Liver (tissue), 10 donors: ENCODE data around the gene DBET. TPM values are rescaled to one million over a fixed set of nuclear protein-coding genes. Genes with fewer than 3 reads are reported as not detected.
"Not testable (repeated sequence)": the region's sequence is repeated elsewhere in the genome, so short reads cannot be mapped to it uniquely, and the experiment has no call there.

Source experiments
- DNase-seq: peaks from one replicate; pipeline ENCODE4 v3.0.0-alpha.2; 2017; ENCODE audit warnings: low spot score
- H3K27ac ChIP-seq, 2 donors: one replicate each; pipeline ENCODE4 v1.7.0; 2013; ENCODE audit warnings: inconsistent platforms in 2 of 2, low read length in 2 of 2, control low read depth in 1 of 2, low read depth in 1 of 2, mild to moderate bottlenecking in 1 of 2
- H3K27me3 ChIP-seq, 4 donors: one replicate each; pipeline versions ENCODE4 v1.6.1 to v1.7.0; 2013; ENCODE audit warnings: low read length in 3 of 4, inconsistent platforms in 1 of 4, mild to moderate bottlenecking in 1 of 4, moderate library complexity in 1 of 4; ENCODE audit not compliant: control insufficient read depth in 4 of 4, insufficient read depth in 4 of 4
- H3K36me3 ChIP-seq, 4 donors: one replicate each; pipeline versions ENCODE4 v1.6.1 to v1.7.0; 2013; ENCODE audit warnings: low read length in 3 of 4, mild to moderate bottlenecking in 3 of 4, low read depth in 1 of 4, moderate library complexity in 1 of 4; ENCODE audit not compliant: control insufficient read depth in 4 of 4, insufficient read depth in 3 of 4
- H3K4me1 ChIP-seq, 4 donors: one replicate each; pipeline versions ENCODE4 v1.6.1 to v1.7.0; 2013; ENCODE audit warnings: low read length in 3 of 4, mild to moderate bottlenecking in 3 of 4, moderate library complexity in 1 of 4; ENCODE audit not compliant: control insufficient read depth in 4 of 4, insufficient read depth in 4 of 4
- H3K4me3 ChIP-seq, 3 donors: one replicate each; pipeline versions ENCODE4 v1.6.1 to v1.7.0; 2013; ENCODE audit warnings: low read length in 3 of 3, control low read depth in 1 of 3, low read depth in 1 of 3, mild to moderate bottlenecking in 1 of 3
- H3K9ac ChIP-seq, 2 donors: one replicate each; pipeline ENCODE4 v1.7.0; 2013; ENCODE audit warnings: low read length in 2 of 2, mild to moderate bottlenecking in 2 of 2, moderate library complexity in 2 of 2, control low read depth in 1 of 2, low read depth in 1 of 2
- H3K9me3 ChIP-seq, 4 donors: one replicate each; pipeline versions ENCODE4 v1.6.1 to v1.7.0; 2013; ENCODE audit warnings: low read length in 3 of 4; ENCODE audit not compliant: control insufficient read depth in 4 of 4
- WGBS: extraction: QIAGEN DNeasy Blood & Tissue Kit; methylation state at CpG from one replicate; pipeline ENCODE4 v1.1.7; 2013; 5-methylcytosine and 5-hydroxymethylcytosine counted together
- polyA plus RNA-seq, 2 donors: library from polyadenylated mRNA; stranded (reverse) in 1 of 2; unstranded in 1 of 2; fragments of 200-250 nt in 1 of 2; fragments of >200 nt in 1 of 2; fragmentation: Nextera tagmentation in 1 of 2; extraction: Ambion mirVana in 1 of 2; gene quantifications; one replicate each; pipeline versions ENCODE4 v1.2.1 to v1.2.3, GENCODE V29; 2013 to 2015
- small RNA-seq: library from RNA; depleted of rRNA; stranded (forward); fragments of <200 nt; gene quantifications from one replicate; pipeline ENCODE3, GENCODE V24; 2014
- total RNA-seq, 2 donors: library from RNA; depleted of rRNA; stranded (reverse); fragments of >200 nt; gene quantifications; one replicate each; pipeline ENCODE4 v1.2.3, GENCODE V29; 2014
- donor health status: healthy.
- donor health status: healthy.
- donor health status: healthy.
- donor health status: healthy.
- donor health status: healthy.

DBET gene
- total and polyA plus RNA-seq, 4 donors: not detected

GRCh38 chr4:190108756-190109155 is 44.5 kb downstream of the DBET start:
- not testable (repeated sequence) for H3K36me3 ChIP-seq, H3K4me3 ChIP-seq, H3K9ac ChIP-seq, H3K4me1 ChIP-seq, DNase-seq, H3K9me3 ChIP-seq, H3K27ac ChIP-seq
- WGBS: 58% methylated on average over 6 of the region's 6 CpGs
- peaks cover 0 to 10% (median 0%) of the 10 kb centered on the region in 4 donors for H3K27me3 ChIP-seq

- DNase-seq, H3K27ac ChIP-seq, H3K4me3 ChIP-seq, H3K4me1 ChIP-seq, H3K36me3 ChIP-seq, H3K9ac ChIP-seq, H3K9me3 ChIP-seq: not testable (repeated sequence)
- peaks cover 0 to 10% (median 0%) of the 10 kb centered on the region in 4 donors for H3K27me3 ChIP-seq
- WGBS: 36% methylated on average over 1 of the region's 1 CpG
These were observed 45.2 kb downstream of the DBET start for GRCh38 chr4:190109390-190110011.

- not testable (repeated sequence) for H3K4me3 ChIP-seq, DNase-seq, H3K36me3 ChIP-seq, H3K27ac ChIP-seq, H3K4me1 ChIP-seq, H3K9me3 ChIP-seq, H3K9ac ChIP-seq
- H3K27me3 ChIP-seq: peaks cover 0 to 10% (median 0%) of the 10 kb centered on the region in 4 donors
These were observed 45.7 kb downstream of the DBET start for GRCh38 chr4:190110033-190110432.

DNA sequence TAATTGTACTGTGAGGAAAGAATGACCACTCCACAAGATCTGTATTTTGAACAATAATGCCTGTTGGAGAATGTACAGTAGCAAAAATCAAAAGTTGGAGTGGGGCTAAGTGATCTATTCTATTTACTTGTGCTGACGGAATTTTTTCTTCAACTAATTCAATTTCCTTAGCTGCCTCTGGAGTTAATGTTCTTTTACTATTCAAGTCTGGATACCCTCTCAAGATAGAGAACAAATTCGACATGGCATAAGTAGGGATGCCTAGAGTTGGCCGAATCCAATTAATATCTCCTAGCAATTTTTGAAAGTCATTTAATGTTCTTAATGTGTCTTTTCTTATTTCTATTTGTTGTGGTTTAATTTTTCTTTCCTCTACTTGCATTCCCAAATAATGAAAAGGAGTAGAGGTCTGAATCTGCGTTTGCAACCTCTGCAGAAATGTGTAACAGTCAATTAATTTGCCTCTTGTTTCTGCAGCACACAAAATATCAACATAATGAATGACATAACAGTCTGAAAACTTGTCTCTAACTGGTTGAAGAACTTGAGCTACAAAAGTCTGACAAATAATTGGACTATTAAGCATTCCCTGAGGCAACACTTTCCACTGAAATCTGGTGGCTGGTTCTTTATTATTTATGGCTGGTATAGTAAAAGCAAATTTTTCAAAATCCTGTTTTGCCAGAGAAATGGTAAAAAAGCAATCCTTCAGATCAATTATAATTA is 46.4 kb downstream of the DBET start:
- H3K27me3 ChIP-seq: peaks cover 0 to 10% (median 0%) of the 10 kb centered on the region in 4 donors
- not testable (repeated sequence) for H3K27ac ChIP-seq, H3K36me3 ChIP-seq, H3K4me3 ChIP-seq, DNase-seq, H3K9me3 ChIP-seq, H3K4me1 ChIP-seq, H3K9ac ChIP-seq
- 57% methylated on average over 4 of the region's 4 CpGs for WGBS

- H3K9ac ChIP-seq, H3K27ac ChIP-seq, H3K4me3 ChIP-seq, DNase-seq, H3K4me1 ChIP-seq, H3K36me3 ChIP-seq, H3K9me3 ChIP-seq: not testable (repeated sequence)
- H3K27me3 ChIP-seq: peaks cover 0 to 10% (median 0%) of the 10 kb centered on the region in 4 donors
- 56% methylated on average over 2 of the region's 3 CpGs for WGBS
These were observed 48.6 kb downstream of the DBET start for GRCh38 chr4:190112879-190113278.

- H3K27me3 ChIP-seq: peaks cover 0 to 10% (median 0%) of the 10 kb centered on the region in 4 donors
- 53% methylated on average over 3 of the region's 3 CpGs for WGBS
- not testable (repeated sequence) for DNase-seq, H3K4me1 ChIP-seq, H3K4me3 ChIP-seq, H3K36me3 ChIP-seq, H3K9ac ChIP-seq, H3K9me3 ChIP-seq, H3K27ac ChIP-seq
These were observed 50.7 kb downstream of the DBET start for GRCh38 chr4:190114991-190115390.

Small RNAs within 50 kb of the gene (small RNA-seq; reads per million reads assigned to genes)
- gene RNA5SP174 (not detected), gene RNA5SP175 (not detected)

Other genes with a start within 250 kb of the DBET start
- gene FRG1, start 123.6 kb upstream of the DBET start, total RNA-seq: 10 to 100 TPM; 11.5 to 17.3 TPM
- 10 to 100 TPM; 15.5 to 19.5 TPM for gene FRG1, start 123.6 kb upstream of the DBET start, polyA plus RNA-seq
- gene FRG2, start 37.2 kb upstream of the DBET start, total RNA-seq: not detected
- gene FRG2, start 37.2 kb upstream of the DBET start, polyA plus RNA-seq: not detected
- gene DUX4, start 109.3 kb downstream of the DBET start, total RNA-seq: not detected
- gene DUX4, start 109.3 kb downstream of the DBET start, polyA plus RNA-seq: not detected